ENCODE data around the gene ARHGEF28.

- TF ChIP-seq CTCF (IDR thresholded peaks at IDR 0.05; ENCODE audit: insufficient read depth, low read length) (no peak), REST (IDR thresholded peaks at IDR 0.05; ENCODE audit: insufficient replicate concordance, low read depth) (no peak)
Observed at GRCh38 chr5:73975845-73976244, 349.8 kb downstream of the ARHGEF28 start.

All from HL-60 (cell line).